Measurements from ENCODE around the gene UFD1.

The UFD1 gene

DNA sequence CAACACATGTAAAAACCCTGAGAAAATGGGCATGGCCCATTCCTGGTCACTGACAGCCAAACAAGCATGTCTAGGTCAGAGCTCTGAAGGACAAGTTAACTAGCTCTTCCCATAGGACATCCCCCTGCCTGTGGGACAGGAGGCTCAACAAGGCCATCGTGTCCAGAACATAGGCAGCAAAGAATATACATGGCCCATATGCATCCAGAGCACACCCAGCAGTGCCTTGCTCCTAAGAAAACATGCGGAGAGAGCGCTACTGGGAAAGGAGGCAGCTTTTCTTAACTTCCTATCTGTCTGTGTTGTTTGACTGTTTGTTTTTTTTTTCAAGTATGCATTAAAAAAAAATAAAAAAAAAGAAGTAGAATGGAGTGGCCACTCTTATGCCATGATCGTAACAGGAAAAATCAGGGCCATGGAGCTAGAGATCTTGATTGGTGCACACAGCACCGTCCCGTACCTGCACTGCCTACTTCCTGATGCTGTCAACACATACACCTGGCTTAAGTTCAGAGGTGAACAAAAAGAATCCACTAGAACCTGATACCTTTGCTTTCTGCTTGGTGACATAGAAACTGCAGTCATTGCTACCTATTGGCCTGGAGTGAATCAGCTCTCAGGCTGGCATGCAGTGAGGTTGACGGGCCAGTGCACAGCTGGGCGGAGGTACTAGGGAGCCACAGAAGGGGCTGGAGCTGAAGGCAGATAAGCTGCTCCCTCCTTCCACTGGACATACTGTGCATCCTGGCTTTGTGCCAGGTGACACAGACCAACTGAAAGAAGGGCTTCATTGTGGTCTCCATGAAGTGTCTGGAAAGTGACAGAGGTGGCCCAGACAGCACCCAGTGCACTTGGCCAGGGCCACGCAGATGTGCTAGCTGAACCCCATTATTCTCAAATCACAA, 11.9 kb downstream of the UFD1 start:
- no peak for DNase-seq

DNA sequence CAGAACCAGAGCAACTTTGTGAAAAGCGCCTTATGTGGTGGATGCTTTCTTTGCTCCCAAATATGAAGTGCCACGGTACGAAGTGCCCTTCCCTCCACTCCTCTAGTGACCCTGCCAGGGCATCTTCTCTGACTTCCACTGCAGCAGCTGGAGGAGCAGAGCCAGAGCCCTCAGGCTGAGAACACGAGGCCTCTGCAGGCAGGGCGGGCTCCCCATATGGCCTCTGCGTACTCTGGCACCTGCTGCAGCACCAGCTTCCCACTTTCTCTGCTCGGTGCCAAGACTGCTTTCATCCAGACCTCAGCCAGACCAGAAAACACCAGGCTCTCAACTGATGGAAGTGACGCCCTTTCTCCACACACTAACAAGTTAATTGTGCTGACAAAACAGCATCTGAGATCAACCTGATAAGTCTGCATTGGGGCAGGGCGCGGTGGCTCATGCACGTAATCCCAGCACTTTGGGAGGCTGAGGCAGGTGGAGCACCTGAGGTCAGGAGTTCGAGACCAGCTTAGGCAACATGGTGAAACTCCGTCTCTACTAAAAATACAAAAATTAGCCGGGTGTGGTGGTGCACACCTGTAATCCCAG, 12.8 kb downstream of the UFD1 start:
- no peak for DNase-seq

DNA sequence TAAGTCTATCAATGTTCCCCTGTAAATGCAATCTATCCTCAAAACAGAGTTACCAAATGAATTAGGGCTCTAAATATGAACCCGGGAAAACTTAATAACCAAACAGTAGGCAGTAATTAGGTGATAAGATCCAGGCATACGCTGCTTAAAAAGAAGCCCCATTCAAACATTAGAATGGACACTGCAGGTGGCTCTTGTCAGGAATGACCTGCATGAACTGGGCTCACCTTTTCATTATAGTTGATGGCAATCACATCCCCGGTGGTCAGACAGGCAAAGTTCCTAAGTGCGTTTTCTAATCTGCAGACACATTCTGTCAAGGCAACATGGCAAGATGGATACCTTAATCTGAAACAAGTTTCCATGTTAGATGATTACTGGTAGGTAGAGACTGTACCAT, 14.0 kb downstream of the UFD1 start:
- DNase-seq = no peak

DNA sequence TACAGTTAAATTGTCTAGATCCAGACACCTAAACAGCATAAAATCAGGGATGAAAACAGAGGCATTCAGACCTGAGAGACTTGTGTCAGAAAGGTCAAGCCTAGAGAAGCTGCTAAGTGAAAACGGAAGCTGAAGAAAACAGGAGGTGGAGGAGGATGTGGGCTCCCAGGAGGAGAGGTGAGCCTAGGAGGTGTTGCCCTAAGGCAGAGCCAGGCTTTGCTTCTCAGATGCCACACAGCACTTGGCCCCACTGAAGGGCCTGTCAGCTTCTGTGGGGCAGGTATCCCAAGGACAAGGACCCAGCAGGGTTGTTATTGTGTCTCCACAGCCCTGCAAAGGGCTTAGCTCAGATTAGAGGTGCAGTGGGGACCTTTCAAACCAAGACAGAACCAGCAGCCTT, 14.4 kb downstream of the UFD1 start:
- DNase-seq = no peak

DNA sequence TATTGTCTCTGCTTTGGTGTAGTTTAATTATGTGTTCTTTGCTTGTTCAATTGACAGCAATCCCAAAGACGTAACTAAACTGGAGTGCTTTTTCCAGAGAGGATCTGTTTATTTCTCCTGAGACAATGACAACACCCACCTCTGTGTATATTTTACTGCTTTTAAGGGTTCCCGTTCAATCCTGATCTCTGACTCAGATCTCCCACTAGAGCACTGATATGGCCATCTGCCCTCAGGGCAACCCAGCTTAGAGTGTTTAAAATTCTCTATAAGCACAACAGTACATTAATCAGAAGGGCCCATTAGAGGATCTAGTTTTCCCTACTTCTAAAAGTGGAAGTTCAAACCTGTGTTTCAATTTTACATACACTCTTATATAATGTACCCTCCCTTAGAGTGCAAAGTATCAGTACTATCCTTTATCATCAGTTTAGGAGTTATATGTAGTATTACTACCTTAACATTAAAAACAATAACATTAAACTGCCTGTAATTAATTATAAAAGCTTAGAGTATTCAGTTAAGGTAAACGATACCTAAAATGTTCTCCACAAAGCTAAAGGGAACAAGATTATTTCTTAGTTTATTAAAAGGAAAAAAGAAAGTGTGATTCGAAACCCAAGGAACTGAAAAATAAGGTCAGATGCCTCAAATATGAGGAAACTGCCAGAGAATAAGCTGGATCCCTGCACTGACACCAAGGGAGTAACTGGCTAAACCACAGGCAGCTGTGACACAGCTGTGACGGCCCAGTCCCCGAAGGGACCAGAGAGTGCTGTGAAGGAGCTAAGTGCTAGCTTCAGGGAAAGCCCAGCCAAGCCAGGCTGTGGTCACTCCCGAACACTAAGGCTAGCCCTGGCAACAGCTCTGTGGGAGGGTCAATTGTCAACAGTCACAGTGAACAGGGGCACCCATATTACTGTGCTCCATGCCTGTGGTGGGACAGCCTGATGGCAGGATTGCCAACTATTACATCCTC, 15.2 kb downstream of the UFD1 start:
- DNase-seq = no peak

DNA sequence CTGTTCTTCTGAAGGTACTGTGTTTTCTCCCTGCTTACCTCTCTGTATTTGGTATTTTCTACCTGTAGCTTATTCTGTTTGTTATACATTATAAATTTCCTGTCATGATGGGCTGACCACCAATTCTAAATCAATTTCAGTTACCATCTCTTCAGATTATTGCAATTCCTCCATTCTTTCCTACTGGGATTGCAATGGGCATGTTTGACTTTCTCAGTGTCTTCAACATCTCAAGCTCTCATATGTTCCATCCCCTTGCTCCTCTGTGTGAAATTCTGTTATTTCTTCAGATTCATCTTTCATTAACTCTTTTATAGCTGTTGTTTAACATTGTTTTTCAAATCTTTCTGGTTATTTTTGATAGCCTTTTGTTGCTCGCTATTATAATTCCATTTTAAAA, 16.0 kb downstream of the UFD1 start:
- no peak for DNase-seq

DNA sequence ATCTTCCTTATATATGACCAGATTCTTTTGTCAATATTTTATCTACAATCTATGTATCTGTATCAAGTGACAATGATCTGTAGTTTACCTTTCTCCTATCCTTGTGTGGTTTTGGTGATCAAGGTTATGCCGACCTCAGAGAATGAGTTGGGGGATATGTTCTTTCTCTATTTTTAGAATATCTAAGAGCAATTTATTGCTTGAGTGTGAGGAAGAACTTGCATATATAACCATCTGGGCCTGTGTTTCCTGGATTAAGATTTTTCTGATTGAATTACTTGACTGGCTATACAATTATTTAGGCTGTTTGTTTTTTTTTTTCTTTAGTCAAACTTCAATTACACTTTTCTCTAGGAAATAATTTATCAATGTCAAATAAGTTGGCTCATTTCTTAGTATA, 17.5 kb downstream of the UFD1 start:
- DNase-seq = no peak

DNA sequence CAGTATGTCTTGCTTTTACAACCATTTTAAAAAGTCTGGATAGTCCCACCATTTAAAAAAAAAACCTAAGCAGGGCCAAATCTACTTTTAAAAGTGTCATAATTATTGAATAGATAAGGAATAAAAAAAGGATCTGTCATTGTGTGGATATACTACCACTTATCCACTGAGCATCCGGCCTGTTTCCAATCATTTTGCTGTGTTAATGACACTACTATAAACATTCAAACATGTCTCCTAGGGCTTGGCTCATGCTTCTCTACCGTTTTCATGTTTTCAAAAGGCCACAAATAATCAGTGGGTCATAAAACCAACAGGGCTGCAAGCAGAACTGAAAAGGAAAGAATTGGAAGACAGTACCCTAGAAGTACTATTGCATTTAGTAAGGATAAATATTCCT, 19.0 kb downstream of the UFD1 start:
- no peak for DNase-seq

DNA sequence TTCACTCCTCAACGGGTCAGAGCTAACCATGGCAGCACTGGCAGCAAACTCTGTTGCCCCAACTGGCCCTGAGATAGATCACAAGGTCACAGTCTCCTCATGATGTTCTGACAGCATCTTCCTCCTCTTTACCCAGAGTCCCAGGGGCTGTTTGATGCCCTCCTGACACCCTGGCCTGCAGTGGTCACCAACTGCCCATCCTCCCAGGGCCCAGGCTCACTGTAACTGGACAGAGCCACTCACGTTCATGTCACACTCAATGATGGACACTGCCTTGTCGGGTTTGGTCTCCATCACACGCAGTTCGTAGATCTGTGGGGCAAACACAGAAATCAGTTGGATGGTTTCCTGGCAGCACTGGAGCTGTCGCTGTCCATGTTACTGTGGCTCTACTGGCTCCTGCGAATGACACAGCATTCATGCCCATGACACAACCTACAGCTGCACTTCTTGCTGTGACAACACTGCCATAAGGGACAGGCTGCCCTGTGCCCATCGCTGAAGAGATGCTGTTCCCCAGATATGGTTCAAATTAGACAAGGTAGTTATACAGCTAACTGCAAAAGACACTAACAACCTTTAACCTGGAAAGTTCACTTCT, 21.1 kb downstream of the UFD1 start:
- no peak for DNase-seq

DNA sequence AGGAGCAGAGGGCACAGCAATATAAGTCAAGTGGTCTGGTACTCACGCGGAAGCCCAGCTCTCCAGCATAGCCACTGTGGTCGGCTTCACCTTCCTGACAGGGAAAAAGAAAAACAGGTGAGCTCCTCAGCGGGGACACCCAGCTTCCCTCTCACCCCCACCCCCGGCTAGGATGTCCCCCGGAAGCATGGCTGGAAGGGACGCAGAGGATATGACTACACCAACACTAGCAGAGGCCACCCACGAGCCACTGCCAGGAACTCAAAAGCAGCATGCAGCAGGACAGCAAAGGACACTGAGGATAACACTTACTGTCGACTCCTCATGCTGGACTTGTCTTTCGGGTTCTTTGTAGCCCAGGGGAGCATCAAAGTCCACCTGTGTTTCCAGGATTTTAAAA, 22.5 kb downstream of the UFD1 start:
- DNase-seq = no peak

DNA sequence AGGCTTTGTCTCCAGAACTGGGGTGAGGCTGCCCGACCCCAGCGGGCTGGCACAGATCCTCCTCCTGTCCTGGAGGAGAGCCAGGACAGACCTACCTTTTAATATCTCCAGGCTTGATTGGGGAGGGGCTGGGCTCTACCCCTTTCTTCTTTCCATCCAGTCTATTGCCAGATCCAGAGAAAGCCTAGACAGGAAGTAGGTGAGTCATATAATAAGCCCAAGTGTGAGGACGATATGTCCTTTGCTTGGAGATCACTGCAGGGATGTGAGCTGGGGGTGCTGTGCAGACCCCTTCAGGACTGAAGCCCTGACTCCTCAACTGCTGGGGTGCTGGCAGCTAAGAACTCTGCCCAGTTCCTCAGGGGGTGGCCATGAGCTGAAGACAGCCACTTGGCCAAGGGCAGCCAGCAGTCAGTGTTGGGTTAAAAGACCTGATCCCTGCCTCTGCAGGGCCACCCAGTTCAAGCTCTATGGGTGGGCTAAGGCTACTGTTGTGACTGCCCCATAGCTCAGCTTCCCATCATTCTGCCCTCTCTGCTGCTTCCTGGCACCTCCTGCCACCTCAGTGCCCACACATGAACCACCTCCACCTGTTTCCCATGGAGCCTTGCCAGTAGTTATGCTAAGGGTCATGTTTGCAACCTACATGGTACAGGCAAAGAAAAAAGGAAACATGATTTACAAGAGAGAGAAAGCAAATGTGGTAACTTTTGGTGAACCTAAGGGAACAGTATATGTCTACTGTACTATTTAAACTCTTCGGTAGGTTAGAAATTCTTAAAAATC, 23.2 kb downstream of the UFD1 start:
- DNase-seq = no peak

DNA sequence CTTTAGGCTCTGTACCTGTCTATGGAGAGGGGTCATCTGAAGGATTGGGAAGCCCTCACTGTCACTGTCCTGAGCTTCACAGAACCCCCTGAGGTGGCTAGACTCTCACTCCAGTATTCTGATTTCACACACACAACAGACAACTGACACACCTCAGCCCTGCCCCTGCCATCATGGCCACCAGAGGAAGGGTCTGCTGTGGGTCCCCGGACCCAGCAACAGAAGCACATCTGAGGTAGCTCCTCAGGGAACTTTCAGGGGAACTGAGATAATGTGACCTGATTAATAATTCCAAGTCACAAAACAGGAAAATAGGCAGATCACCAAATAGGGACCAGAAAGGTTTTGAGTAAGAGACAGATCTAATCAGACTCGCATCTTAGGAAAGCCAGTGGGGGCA, 24.0 kb downstream of the UFD1 start:
- DNase-seq = no peak

DNA sequence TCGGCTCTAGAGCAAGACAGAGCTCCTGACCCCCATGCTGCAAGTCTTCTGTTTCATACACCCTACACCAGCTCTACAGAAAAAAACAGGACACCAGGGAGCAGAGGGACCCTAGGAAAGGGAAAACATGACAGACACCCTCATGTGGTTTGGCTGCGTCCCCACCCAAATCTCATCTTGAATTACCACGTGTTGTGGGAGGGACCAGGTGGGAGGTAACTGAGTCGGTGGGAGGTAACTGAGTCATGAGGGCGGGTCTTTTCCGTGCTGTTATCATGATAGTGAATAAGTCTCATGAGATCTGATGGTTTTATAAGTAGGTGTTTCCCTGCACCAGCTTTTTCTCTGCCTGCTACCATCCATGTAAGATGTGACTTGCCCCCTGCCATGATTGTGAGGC, 24.8 kb downstream of the UFD1 start:
- DNase-seq = no peak

DNA sequence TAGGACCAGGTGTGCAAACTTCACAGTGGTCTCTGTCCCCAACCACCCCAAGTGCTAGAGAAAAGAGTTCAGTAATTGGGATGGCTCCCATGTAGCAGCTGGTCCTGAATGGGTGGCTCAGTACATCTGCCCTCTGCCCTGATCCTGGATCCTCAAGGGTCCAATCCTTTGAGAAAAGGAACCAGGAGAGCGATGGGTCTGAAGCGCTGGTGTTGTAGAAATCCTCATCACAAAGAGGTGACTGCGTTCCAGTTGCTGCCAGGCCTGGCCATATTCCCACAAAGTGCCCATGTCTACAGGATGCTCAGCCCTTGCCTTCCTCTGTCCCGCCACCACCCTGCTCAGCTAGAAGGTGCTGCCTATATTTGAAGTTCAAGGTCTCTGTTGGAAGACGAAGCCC, 25.3 kb downstream of the UFD1 start:
- no peak for DNase-seq

DNA sequence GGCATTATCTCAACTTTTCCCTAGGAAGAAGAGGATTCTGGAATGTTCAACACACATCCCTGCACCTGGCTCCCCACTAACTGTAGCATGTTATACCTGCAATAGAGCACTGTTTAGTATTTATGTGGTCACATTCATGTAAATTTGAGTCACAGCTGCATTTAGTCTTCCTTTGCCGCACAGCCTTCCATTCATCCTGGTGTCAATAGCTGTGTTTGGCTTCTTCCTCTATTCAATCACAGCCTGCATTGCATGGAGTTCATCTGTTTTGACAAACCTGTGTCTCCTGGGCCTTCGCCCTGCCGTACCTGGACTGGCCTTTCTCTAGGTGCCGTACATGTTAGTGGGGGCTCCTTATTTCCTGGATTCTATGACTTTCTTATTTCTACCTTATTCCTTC, 27.4 kb downstream of the UFD1 start:
- no peak for DNase-seq

DNA sequence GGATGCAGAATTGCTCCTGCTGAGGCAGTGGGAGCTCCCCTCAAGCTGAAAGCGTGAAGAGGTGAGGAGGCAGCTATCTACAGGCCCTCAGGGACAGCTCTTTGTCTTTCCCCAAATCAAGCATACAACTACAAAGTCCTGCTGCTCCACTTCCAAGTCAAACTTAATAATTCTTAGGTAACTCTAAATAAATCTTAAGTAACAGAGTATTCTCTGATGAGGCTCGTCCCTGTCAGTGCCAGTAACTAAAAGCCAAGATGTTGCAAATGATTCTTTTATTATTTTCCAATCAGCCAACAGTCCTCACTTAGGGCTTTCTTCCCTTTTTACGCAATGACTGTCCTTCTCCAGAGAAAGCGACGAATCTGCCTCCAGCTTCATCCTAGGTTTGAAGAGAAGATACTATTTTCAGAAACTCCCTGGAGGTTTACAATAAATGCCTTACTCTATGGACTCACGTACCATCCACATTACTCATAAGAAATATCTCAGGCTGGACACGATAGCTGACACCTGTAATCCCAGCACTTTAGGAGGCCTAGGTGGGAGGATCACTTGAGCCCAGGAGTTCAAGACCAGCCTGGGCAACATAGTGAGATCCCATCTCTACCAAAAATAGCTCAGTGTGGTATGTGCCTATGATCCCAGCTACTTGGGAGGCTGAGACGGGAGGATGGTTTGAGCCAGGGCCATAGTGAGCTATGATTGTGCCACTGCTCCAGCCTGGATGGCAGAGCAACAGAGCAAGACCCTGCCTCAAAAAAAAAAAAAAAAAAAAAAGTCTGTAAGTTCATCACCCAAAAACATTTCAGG, 28.4 kb downstream of the UFD1 start:
- no peak for DNase-seq

DNA sequence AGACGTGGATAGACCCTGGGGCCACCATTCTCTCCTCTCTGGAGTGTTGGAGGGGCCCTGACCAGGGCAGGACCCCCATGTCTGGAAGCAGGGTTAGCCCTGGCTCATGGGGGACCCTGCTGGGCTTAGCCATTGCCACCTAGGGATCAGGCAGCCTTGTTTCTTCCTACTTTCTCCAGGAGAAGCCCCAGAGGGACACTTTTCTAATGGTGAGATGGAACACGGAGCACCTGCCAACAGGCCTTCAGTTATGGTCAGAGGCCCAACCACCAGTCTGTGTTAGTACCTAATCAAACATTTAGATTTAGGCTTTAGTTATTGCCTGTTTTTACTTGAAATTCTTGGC, 29.6 kb downstream of the UFD1 start:
- no peak for DNase-seq

DNA sequence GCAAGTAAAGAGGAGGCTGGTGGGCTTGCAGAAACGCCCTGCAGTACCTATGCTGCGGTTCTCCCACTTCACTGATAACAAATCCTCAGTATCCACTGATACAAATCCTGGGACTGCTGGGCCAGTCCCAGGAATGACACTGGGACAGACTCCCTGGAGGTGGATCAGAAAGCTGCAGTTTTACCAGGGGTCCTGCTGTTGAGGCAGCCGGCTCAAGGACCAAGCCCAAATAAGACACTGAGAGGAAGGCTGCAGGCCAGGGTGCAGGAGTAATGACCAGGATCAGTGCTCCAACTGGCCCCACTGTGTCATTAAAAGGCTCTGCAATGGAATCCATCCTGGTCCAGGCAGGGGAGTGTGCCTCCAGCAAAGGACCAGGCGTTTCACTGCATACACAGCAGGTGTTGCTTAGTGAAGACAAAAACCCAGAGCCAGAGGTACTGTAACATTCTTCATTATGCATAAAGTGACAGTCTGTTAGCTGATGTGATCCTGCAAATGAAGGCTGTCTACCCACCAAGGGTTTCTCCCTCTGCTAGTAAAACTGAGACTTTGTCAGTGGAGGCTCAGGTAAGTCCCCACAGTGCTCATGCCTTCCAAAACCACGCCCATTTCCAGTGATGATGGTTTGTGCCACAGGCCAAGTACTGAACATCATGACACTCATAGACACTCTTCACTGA, 30.1 kb downstream of the UFD1 start:
- peak; percentile 46 to 52 for DNase-seq

DNA sequence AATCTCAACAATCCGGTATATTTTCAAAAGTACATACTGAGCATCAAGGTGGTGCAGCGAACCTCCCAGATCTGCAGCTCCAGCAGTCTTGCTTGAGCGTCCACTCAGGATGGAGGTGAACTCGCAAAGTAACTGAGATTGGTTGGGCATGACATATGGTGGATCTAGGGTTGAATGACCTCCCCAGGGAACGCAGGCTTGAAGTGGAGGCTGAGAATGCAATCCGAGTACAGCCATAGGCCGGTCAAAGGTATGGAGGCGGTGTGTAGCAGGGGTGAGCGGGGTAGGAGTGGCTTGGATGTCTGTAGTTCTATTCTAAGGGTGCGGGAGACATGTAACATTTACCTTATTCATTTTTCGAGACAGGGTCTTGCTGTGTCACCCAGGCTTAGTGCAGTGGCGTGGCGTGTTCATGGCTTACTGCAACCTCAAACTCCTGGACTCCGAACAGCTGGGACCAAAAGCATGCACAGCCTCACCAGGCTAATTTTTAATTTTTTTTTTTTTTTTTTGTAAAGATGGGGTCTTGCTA, 30.9 kb downstream of the UFD1 start:
- DNase-seq = no peak

DNA sequence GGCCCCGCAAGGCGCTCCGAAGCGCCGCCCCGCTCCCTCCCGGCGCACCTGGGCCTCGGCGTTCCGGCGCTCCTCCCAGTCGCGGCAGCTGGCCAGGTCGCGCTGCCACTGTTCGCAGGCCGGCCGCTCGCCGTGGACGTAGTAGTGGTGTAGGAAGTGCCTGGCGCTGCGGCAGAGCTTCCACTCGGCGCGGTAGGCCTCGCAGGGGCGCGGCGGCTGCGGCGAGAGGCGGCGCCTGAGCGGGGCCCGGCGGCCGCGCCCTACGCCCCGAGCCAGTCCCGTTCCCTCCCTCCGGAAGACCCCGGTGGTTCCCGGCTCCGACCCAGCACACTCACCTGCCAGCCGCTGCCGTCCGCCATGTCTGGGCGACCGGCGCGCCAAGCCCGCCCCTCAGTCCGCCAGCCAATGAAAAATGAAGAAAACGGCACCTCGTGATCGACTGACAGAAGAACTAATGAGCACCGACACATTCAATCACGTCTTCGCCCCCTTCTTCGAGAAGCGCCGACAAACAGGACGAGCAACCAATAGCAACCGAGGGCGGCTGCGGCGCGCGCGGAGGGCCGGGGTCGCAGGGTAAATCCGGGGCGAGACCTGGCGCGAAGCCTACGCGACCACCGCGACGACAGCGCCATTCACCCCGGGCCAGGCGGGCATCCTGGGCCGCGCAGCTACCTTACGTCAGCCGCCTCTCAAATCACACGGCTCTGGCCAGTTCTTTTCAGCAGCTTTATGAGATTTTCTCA, 31.5 kb downstream of the UFD1 start, which contains the start of gene C22orf39:
Gene C22orf39 (minus strand): TSS at position 382 of the 746 bp plus-strand sequence. CDS start 23 bp downstream, at position 359.
- peak; percentile 73 to 76 for DNase-seq

Data from stimulated activated CD4-positive, alpha-beta T cell treated with anti-CD3 and anti-CD28 coated beads, Interleukin-2, amount 100 ng/mL, for 48 hours (primary cell).